HepG2 (cell line): ENCODE measurements around the gene FCHO2. TPM values are rescaled to one million over a fixed set of nuclear protein-coding genes. Genes with fewer than 3 reads are reported as not detected.

ENCODE experiments used
- ATAC-seq: fragments of 200-7000 bp; cut with Tn5 transposase; 3 replicates; pipeline ENCODE4 v1.9.1; 2020; ENCODE audit warnings: mild to moderate bottlenecking, moderate library complexity
- BruUV-seq: library from RNA; stranded (reverse); fragments of 400-500 nt; replicated peaks from 2 replicates; lab custom pipeline; 2021; lab: Mats Ljungman, UMichigan
- CTCF ChIA-PET: fragments of 300-600 bp; formaldehyde crosslinking; extraction: SDS; loops from one replicate; lab custom pipeline; 2021; ENCODE audit warnings: low total read pairs, inconsistent platforms, low intra/inter-chr PET ratio; lab: Yijun Ruan, JAX
- POLR2A ChIA-PET: fragments of 350-600 bp; sonication (Branson Sonifier 250); formaldehyde crosslinking; loops from one replicate; lab custom pipeline; 2020; ENCODE audit warnings: antibody characterized with exemption, inconsistent platforms; lab: Yijun Ruan, JAX
- DNase-seq: peaks from one replicate; pipeline ENCODE4 v3.0.0-alpha.2; 2015; ENCODE audit warnings: low spot score
- FAIRE-seq: peaks from 3 replicates; lab custom pipeline; 2011; peaks lifted over from hg19 to GRCh38; lab: Jason Lieb, UNC
- H2AFZ ChIP-seq: one replicate; pipeline ENCODE4 v1.6.1; 2011; ENCODE audit warnings: low read length, inconsistent platforms
- H3K27ac ChIP-seq: fragments of 300-600 bp; 3 replicates; pipeline ENCODE4 v1.8.0; 2011; ENCODE audit warnings: mixed run types, mild to moderate bottlenecking, mixed read lengths, low read length, inconsistent platforms; ENCODE audit not compliant: insufficient read depth; ENCODE audit errors: extremely low read length
- H3K27me3 ChIP-seq, 2 experiments: fragments of 200-600 bp in 1 of 2; 2 replicates in 1 of 2; 3 replicates in 1 of 2; pipeline versions ENCODE4 v1.6.0 to v1.8.0; 2011; ENCODE audit warnings: low read length in 2 of 2, mild to moderate bottlenecking in 2 of 2, moderate library complexity in 2 of 2, inconsistent platforms in 1 of 2; ENCODE audit not compliant: insufficient read depth in 2 of 2, control insufficient read depth in 1 of 2
- H3K36me3 ChIP-seq, 2 experiments: fragments of 200-600 bp in 1 of 2; replicated peaks in 1 of 2; 2 replicates in 1 of 2; 3 replicates in 1 of 2; pipeline versions ENCODE4 v1.5.1 to v1.8.0; 2011; ENCODE audit warnings: low read length in 2 of 2, inconsistent platforms in 1 of 2; ENCODE audit not compliant: insufficient read depth in 2 of 2, control insufficient read depth in 1 of 2
- H3K4me1 ChIP-seq: 2 replicates; pipeline ENCODE4 v1.5.1; 2012; ENCODE audit warnings: low read length, inconsistent platforms; ENCODE audit not compliant: insufficient read depth
- H3K4me2 ChIP-seq: 2 replicates; pipeline ENCODE4 v1.6.0; 2011; ENCODE audit warnings: low read depth, low read length, inconsistent platforms
- H3K4me3 ChIP-seq, 3 experiments: fragments of 200-600 bp in 1 of 3; sonication (generic), shearing (Covaris generic) in 1 of 3; replicated peaks in 1 of 3; 2 replicates each; pipeline ENCODE4 v1.5.1; 2011 to 2016; ENCODE audit warnings: low read length in 3 of 3, inconsistent platforms in 2 of 3, low read depth in 2 of 3, mild to moderate bottlenecking in 2 of 3, control low read depth in 1 of 3, mixed read lengths in 1 of 3; ENCODE audit not compliant: insufficient read depth in 1 of 3
- H3K79me2 ChIP-seq: one replicate; pipeline ENCODE4 v1.6.1; 2011; ENCODE audit warnings: low read length, inconsistent platforms; ENCODE audit not compliant: insufficient read depth
- H3K9ac ChIP-seq: 2 replicates; pipeline ENCODE4 v1.6.0; 2011; ENCODE audit warnings: mild to moderate bottlenecking, low read depth, low read length, inconsistent platforms; ENCODE audit not compliant: insufficient read depth
- H3K9me3 ChIP-seq: 2 replicates; pipeline ENCODE4 v1.5.1; 2012; ENCODE audit warnings: mild to moderate bottlenecking, low read length
- H4K20me1 ChIP-seq: 2 replicates; pipeline ENCODE4 v1.6.0; 2011; ENCODE audit warnings: inconsistent platforms, mild to moderate bottlenecking, low read length, moderate library complexity; ENCODE audit not compliant: insufficient read depth
- CENPT ChIP-seq: sonication (generic); formaldehyde crosslinking; IDR thresholded peaks from 2 replicates; pipeline ENCODE4 v1.8.0; 2022; ENCODE audit warnings: low read depth, mild to moderate bottlenecking, moderate library complexity, missing genetic modification reagents
- ZNF674 ChIP-seq: sonication (generic); formaldehyde crosslinking; IDR thresholded peaks from 2 replicates; pipeline ENCODE4 v1.5.0; 2020; ENCODE audit warnings: low read depth, mild to moderate bottlenecking, missing genetic modification reagents
- WGBS: methylation state at CpG from one replicate; pipeline ENCODE4 v1.1.6; 2017; ENCODE audit warnings: low lambda C conversion rate; 5-methylcytosine and 5-hydroxymethylcytosine counted together
- in situ Hi-C: cut with HindIII; loops from 2 replicates; pipeline ENCODE4 v1.10.0; 2017; ENCODE audit warnings: low pct_unique_long_range_greater_than_20kb; ENCODE audit not compliant: extremely low pct_ligation_motif_present
- intact Hi-C: fragments of 100-400 bp; cut with micrococcal nuclease; formaldehyde crosslinking; loops from one replicate; pipeline ENCODE4 v1.10.0; 2022; ENCODE audit not compliant: unreplicated experiment
- polyA plus RNA-seq, 8 experiments: library from polyadenylated mRNA; depleted of rRNA in 3 of 8; stranded (reverse) in 7 of 8; unstranded in 1 of 8; fragments of >200 nt; fragmentation: Illumina TruSeq in 4 of 8; extraction: Trizol in 4 of 8; gene quantifications; 2 replicates each; pipeline versions ENCODE4 v1.2.1 to v1.2.3, GENCODE V29; 2011 to 2016; ENCODE audit warnings: low read depth in 4 of 8, missing spikeins in 1 of 8, mixed read lengths in 1 of 8; ENCODE audit not compliant: insufficient read depth in 1 of 8
- total RNA-seq, 5 experiments: library from RNA; depleted of rRNA; stranded (reverse); fragments of >200 nt; fragmentation: Illumina TruSeq; extraction: Trizol; gene quantifications; 2 replicates each; pipeline ENCODE4 v1.2.3, GENCODE V29; 2016; ENCODE audit warnings: low read depth in 1 of 5
- TF ChIP-seq, protein P1 (sequence below): sonication (generic); formaldehyde crosslinking; IDR thresholded peaks from 2 replicates; pipeline ENCODE4 v1.4.0; 2020; ENCODE audit warnings: missing genetic modification reagents, borderline replicate concordance
- TF ChIP-seq, protein P2 (sequence below): sonication (generic); formaldehyde crosslinking; IDR thresholded peaks from 2 replicates; pipeline ENCODE4 v1.5.0; 2020; ENCODE audit warnings: missing genetic modification reagents

The FCHO2 gene
- total and polyA plus RNA-seq, 2 of the 13 experiments (the other 11 are each of a cell fraction or from before 2014, with no cell fraction given) = 11.6 to 17.3 TPM

DNA sequence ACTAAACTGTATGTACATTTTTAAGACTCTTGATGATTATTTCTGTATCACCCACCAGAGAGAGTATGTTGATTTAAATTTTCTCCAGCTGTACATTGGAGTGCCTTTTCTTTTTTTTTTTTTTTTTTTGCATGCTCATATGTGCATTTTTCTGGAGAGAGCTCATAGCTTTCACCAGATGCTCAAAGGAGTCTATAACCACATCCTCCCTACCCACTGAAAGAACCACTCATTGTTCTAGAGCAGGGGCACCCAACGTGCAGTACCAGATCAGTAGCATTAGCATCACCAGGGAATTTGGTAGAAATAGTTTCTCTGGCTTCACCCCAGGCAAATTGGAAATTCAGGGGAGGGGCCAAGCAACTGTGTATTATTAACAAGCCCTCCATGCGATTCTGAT, 110.6 kb downstream of the FCHO2 start:
- no peak overlapping the region for H2AFZ ChIP-seq
- TF ChIP-seq ZNF674 (CRISPR knock-in tag) (no peak), CENPT (CRISPR knock-in tag) (no peak)
- TF ChIP-seq, protein P1, sequence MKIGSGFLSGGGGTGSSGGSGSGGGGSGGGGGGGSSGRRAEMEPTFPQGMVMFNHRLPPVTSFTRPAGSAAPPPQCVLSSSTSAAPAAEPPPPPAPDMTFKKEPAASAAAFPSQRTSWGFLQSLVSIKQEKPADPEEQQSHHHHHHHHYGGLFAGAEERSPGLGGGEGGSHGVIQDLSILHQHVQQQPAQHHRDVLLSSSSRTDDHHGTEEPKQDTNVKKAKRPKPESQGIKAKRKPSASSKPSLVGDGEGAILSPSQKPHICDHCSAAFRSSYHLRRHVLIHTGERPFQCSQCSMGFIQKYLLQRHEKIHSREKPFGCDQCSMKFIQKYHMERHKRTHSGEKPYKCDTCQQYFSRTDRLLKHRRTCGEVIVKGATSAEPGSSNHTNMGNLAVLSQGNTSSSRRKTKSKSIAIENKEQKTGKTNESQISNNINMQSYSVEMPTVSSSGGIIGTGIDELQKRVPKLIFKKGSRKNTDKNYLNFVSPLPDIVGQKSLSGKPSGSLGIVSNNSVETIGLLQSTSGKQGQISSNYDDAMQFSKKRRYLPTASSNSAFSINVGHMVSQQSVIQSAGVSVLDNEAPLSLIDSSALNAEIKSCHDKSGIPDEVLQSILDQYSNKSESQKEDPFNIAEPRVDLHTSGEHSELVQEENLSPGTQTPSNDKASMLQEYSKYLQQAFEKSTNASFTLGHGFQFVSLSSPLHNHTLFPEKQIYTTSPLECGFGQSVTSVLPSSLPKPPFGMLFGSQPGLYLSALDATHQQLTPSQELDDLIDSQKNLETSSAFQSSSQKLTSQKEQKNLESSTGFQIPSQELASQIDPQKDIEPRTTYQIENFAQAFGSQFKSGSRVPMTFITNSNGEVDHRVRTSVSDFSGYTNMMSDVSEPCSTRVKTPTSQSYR (CRISPR knock-in tag) = no peak
- TF ChIP-seq, protein P2, sequence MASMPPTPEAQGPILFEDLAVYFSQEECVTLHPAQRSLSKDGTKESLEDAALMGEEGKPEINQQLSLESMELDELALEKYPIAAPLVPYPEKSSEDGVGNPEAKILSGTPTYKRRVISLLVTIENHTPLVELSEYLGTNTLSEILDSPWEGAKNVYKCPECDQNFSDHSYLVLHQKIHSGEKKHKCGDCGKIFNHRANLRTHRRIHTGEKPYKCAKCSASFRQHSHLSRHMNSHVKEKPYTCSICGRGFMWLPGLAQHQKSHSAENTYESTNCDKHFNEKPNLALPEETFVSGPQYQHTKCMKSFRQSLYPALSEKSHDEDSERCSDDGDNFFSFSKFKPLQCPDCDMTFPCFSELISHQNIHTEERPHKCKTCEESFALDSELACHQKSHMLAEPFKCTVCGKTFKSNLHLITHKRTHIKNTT (CRISPR knock-in tag) = no peak
- TF ChIP-seq, all 625 proteins: peak for 0
- BruUV-seq = no TSS peak
- Histone ChIP-seq H3K27ac (no peak overlapping the region), H3K4me2 (no peak overlapping the region), H3K4me1 (no peaks in the 10 kb centered on the region), H3K79me2 (no peaks in the 10 kb centered on the region), H3K4me3 (no peak overlapping the region), H3K9me3 (no peaks in the 10 kb centered on the region), H3K9ac (no peak overlapping the region), H4K20me1 (no peaks in the 10 kb centered on the region), H3K27me3 (no peaks in the 10 kb centered on the region), H3K36me3 (peaks cover 0 to 8% of the 10 kb centered on the region in 2 experiments; a peak in 4 of 5 replicates)
- intact Hi-C loops (no loop called here), in situ Hi-C loops (no loop called here)
- ATAC-seq = no peak
- 100% methylated on average over 2 of the region's 2 CpGs for WGBS
- POLR2A ChIA-PET = no interaction called here
- CTCF ChIA-PET = no interaction called here
- no peak for DNase-seq
- FAIRE-seq = no peak
